OCI-LY3 (cell line): ENCODE results near the gene CEP112.

Experiments
- CTCF ChIP-seq: fragments of 200-600, 300-600 bp; sonication (generic); IDR thresholded peaks from 2 replicates; pipeline ENCODE4 v1.5.1; 2014; ENCODE audit warnings: antibody characterized with exemption, low read length, low read depth
- EZH2phosphoT487 ChIP-seq: fragments of 200-600 bp; shearing (Covaris generic); IDR thresholded peaks from 2 replicates; pipeline ENCODE4 v1.6.1; 2018; ENCODE audit warnings: antibody characterized with exemption, mixed run types, low read depth

- TF ChIP-seq CTCF (no peak), EZH2phosphoT487 (no peak)
Measured at GRCh38 chr17:65753348-65753747, 438.6 kb downstream of the CEP112 start.
